Endothelial cell of umbilical vein (primary cell): ENCODE data around the gene IGSF3. TPM values are rescaled to one million over a fixed set of nuclear protein-coding genes. Genes with fewer than 3 reads are reported as not detected.

Experiments
- BruUV-seq: library from RNA; stranded (reverse); fragments of 400-500 nt; replicated peaks from 2 replicates; lab custom pipeline; 2021; lab: Mats Ljungman, UMichigan
- CTCF ChIA-PET: fragments of 300-600, 350-600 bp; sonication (Branson Sonifier 250); formaldehyde crosslinking; loops from one replicate; lab custom pipeline; 2021; ENCODE audit warnings: antibody characterized with exemption, inconsistent platforms; lab: Charles Lee
- POLR2A ChIA-PET: fragments of 300-600, 350-600 bp; sonication (Branson Sonifier 250); formaldehyde crosslinking; loops from one replicate; lab custom pipeline; 2021; ENCODE audit warnings: antibody characterized with exemption, inconsistent platforms; lab: Charles Lee
- DNase-seq: peaks from one replicate; pipeline ENCODE4 v3.0.0-alpha.2; 2011; ENCODE audit warnings: low read depth, low spot score
- FAIRE-seq: peaks from 2 replicates; lab custom pipeline; 2011; peaks lifted over from hg19 to GRCh38; lab: Jason Lieb, UNC
- H2AFZ ChIP-seq: 2 replicates; pipeline ENCODE4 v1.6.0; 2012; ENCODE audit warnings: low read depth, low read length, control low read depth, inconsistent platforms
- H3K27ac ChIP-seq: 2 replicates; pipeline ENCODE4 v1.5.1; 2011; ENCODE audit warnings: low read depth, mild to moderate bottlenecking, control low read depth, low read length, moderate library complexity; ENCODE audit not compliant: insufficient read depth
- H3K27me3 ChIP-seq, 2 experiments: 2 replicates each; pipeline versions ENCODE4 v1.6.0 to v1.6.1; 2011; ENCODE audit warnings: low read length in 2 of 2, mixed read lengths in 1 of 2; ENCODE audit not compliant: control insufficient read depth in 2 of 2, insufficient read depth in 2 of 2
- H3K36me3 ChIP-seq, 2 experiments: 2 replicates in 1 of 2; 3 replicates in 1 of 2; pipeline ENCODE4 v1.5.1; 2011; ENCODE audit warnings: low read length in 2 of 2, mild to moderate bottlenecking in 1 of 2, moderate library complexity in 1 of 2; ENCODE audit not compliant: control insufficient read depth in 2 of 2, insufficient read depth in 2 of 2; ENCODE audit errors: extremely low read depth in 1 of 2
- H3K4me1 ChIP-seq: 3 replicates; pipeline ENCODE4 v1.5.1; 2011; ENCODE audit warnings: mild to moderate bottlenecking, low read length; ENCODE audit not compliant: control insufficient read depth, insufficient read depth; ENCODE audit errors: extremely low read depth
- H3K4me2 ChIP-seq: 2 replicates; pipeline ENCODE4 v1.6.1; 2011; ENCODE audit warnings: low read length, control low read depth, mixed read lengths; ENCODE audit not compliant: insufficient read depth
- H3K4me3 ChIP-seq, 3 experiments: fragments of 200-600 bp in 1 of 3; sonication (generic), shearing (Covaris generic) in 1 of 3; replicated peaks in 1 of 3; 2 replicates each; pipeline ENCODE4 v1.5.1; 2011 to 2016; ENCODE audit warnings: control low read depth in 3 of 3, low read length in 3 of 3, mild to moderate bottlenecking in 2 of 3, inconsistent platforms in 1 of 3, low read depth in 1 of 3, moderate library complexity in 1 of 3; ENCODE audit not compliant: insufficient read depth in 1 of 3
- H3K79me2 ChIP-seq: 2 replicates; pipeline ENCODE4 v1.6.0; 2012; ENCODE audit warnings: low read length, inconsistent platforms; ENCODE audit not compliant: control insufficient read depth, insufficient read depth
- H3K9ac ChIP-seq: replicated peaks from 2 replicates; pipeline ENCODE3; 2011; ENCODE audit warnings: low read length, control low read depth; ENCODE audit not compliant: insufficient read depth; ENCODE audit errors: extremely low read depth
- H3K9me1 ChIP-seq: replicated peaks from 3 replicates; pipeline ENCODE4 v1.6.0; 2011; ENCODE audit warnings: mild to moderate bottlenecking, low read length; ENCODE audit not compliant: control insufficient read depth, insufficient read depth; ENCODE audit errors: extremely low read depth
- H3K9me3 ChIP-seq: replicated peaks from 2 replicates; pipeline ENCODE4 v1.5.1; 2012; ENCODE audit warnings: low read length, inconsistent platforms; ENCODE audit not compliant: control insufficient read depth, insufficient read depth
- H4K20me1 ChIP-seq: replicated peaks from 2 replicates; pipeline ENCODE3; 2011; ENCODE audit warnings: mild to moderate bottlenecking, low read length; ENCODE audit not compliant: control insufficient read depth, insufficient read depth; ENCODE audit errors: extremely low read depth
- EZH2 ChIP-seq: IDR thresholded peaks from 2 replicates; pipeline ENCODE4 v1.6.1; 2012; ENCODE audit warnings: borderline replicate concordance, low read depth, mild to moderate bottlenecking, moderate library complexity, low read length, inconsistent platforms; ENCODE audit not compliant: severe bottlenecking
- FOS ChIP-seq: IDR thresholded peaks from 2 replicates; pipeline ENCODE4 v1.6.1; 2011; ENCODE audit warnings: mild to moderate bottlenecking, low read length, moderate library complexity, borderline replicate concordance; ENCODE audit not compliant: insufficient read depth
- GATA2 ChIP-seq: IDR thresholded peaks from 2 replicates; pipeline ENCODE4 v1.7.0; 2011; ENCODE audit warnings: low read depth, mild to moderate bottlenecking, moderate library complexity, mixed read lengths, low read length; ENCODE audit not compliant: insufficient read length, insufficient read depth
- JUN ChIP-seq: IDR thresholded peaks from 2 replicates; pipeline ENCODE4 v1.6.1; 2011; ENCODE audit warnings: borderline replicate concordance, low read depth; ENCODE audit not compliant: insufficient read length, insufficient read depth
- MYC ChIP-seq: IDR thresholded peaks from one replicate; pipeline ENCODE4 v1.6.1; 2011; ENCODE audit warnings: mild to moderate bottlenecking, low read depth, low read length
- POLR2A ChIP-seq: IDR thresholded peaks from 2 replicates; pipeline ENCODE4 v1.6.1; 2012; ENCODE audit warnings: low read depth, mild to moderate bottlenecking, control low read depth, low read length
- POLR2AphosphoS5 ChIP-seq: IDR thresholded peaks from 2 replicates; pipeline ENCODE4 v1.6.1; 2012; ENCODE audit warnings: low read depth, mild to moderate bottlenecking, control low read depth, low read length, moderate library complexity; ENCODE audit not compliant: insufficient read depth
- dilution Hi-C: fragments of 300-500 bp; cut with MboI; formaldehyde crosslinking; loops from one replicate; pipeline ENCODE4 v1.15.0; 2019; ENCODE audit warnings: low sequenced_read_pairs; ENCODE audit not compliant: extremely low pct_ligation_motif_present
- intact Hi-C: fragments of 100-400 bp; cut with micrococcal nuclease; formaldehyde crosslinking; loops from one replicate; pipeline ENCODE4 v1.10.0; 2022
- polyA plus RNA-seq, 4 experiments: library from polyadenylated mRNA; depleted of rRNA in 3 of 4; stranded (reverse) in 3 of 4; unstranded in 1 of 4; fragments of >200 nt; gene quantifications; 2 replicates each; pipeline versions ENCODE4 v1.2.1 to v1.2.3, GENCODE V29; 2011 to 2012; ENCODE audit warnings: missing spikeins in 1 of 4
- total RNA-seq: library from RNA; stranded (reverse); gene quantifications from 2 replicates; pipeline ENCODE4 v1.2.3, GENCODE V29; 2021
- TF ChIP-seq, protein P1 (sequence below), 2 donors: IDR thresholded peaks; 1 replicate in 1 of 2; 2 replicates in 1 of 2; pipeline ENCODE4 v1.5.1; 2011; ENCODE audit warnings: low read length in 2 of 2, mild to moderate bottlenecking in 2 of 2, moderate library complexity in 2 of 2, control low read depth in 1 of 2, inconsistent platforms in 1 of 2, low read depth in 1 of 2; ENCODE audit not compliant: insufficient read depth in 1 of 2; ENCODE audit errors: extremely low read depth in 1 of 2
- TF ChIP-seq, protein P2 (sequence below): IDR thresholded peaks from 2 replicates; pipeline ENCODE4 v1.6.1; 2011; ENCODE audit not compliant: insufficient read depth, insufficient read length

Gene IGSF3
- total and polyA plus RNA-seq, 2 donors (not counting 3 experiments of a cell fraction or from before 2014, with no cell fraction given) = 0.63 to 2.2 TPM

DNA sequence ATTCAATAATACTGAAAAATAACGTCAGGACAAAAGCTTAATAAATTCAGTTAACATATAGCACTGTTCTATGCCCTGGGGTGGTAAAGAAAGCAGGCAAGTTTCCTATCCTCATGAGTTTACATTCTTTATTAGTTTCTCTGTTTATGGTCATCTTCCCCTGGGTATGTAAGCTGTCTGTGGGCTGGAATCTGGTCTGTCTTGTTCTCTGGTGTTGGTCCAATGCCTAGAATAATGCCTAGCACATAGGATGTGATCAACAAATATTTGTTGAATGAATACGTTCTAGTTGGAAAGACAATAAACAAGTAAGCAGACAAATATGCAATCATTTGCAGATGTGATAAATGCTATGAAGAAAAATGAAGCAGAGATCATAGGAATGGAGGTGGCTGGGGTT lies 7.2 kb upstream of the IGSF3 start:
- no peak overlapping the region for H2AFZ ChIP-seq
- H3K79me2 ChIP-seq = no peaks in the 10 kb centered on the region
- BruUV-seq = no TSS peak
- TF ChIP-seq, protein P1, sequence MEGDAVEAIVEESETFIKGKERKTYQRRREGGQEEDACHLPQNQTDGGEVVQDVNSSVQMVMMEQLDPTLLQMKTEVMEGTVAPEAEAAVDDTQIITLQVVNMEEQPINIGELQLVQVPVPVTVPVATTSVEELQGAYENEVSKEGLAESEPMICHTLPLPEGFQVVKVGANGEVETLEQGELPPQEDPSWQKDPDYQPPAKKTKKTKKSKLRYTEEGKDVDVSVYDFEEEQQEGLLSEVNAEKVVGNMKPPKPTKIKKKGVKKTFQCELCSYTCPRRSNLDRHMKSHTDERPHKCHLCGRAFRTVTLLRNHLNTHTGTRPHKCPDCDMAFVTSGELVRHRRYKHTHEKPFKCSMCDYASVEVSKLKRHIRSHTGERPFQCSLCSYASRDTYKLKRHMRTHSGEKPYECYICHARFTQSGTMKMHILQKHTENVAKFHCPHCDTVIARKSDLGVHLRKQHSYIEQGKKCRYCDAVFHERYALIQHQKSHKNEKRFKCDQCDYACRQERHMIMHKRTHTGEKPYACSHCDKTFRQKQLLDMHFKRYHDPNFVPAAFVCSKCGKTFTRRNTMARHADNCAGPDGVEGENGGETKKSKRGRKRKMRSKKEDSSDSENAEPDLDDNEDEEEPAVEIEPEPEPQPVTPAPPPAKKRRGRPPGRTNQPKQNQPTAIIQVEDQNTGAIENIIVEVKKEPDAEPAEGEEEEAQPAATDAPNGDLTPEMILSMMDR (IDR thresholded peaks at IDR 0.05; ENCODE audit: extremely low read depth in 1 of 2, insufficient read depth in 1 of 2, low read depth in 1 of 2, low read length in 2 of 2) = no peak
- TF ChIP-seq POLR2A (no peak), EZH2 (no peak), JUN (no peak), POLR2AphosphoS5 (no peak), MYC (no peak), GATA2 (no peak), FOS (no peak)
- TF ChIP-seq, protein P2, sequence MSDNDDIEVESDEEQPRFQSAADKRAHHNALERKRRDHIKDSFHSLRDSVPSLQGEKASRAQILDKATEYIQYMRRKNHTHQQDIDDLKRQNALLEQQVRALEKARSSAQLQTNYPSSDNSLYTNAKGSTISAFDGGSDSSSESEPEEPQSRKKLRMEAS = no peak
- no peak for FAIRE-seq
- H3K4me3 ChIP-seq = no peak overlapping the region
- no peak overlapping the region for H3K27ac ChIP-seq
- dilution Hi-C loops = no loop called here
- POLR2A ChIA-PET = no interaction called here
- H3K9me3 ChIP-seq = no peaks in the 10 kb centered on the region
- intact Hi-C loops = no loop called here
- H4K20me1 ChIP-seq = no peaks in the 10 kb centered on the region
- no peaks in the 10 kb centered on the region for H3K36me3 ChIP-seq
- CTCF ChIA-PET = no interaction called here
- H3K4me2 ChIP-seq = no peak overlapping the region
- no peak overlapping the region for H3K9ac ChIP-seq
- H3K4me1 ChIP-seq = no peaks in the 10 kb centered on the region
- H3K9me1 ChIP-seq = no peaks in the 10 kb centered on the region
- DNase-seq = no peak
- peaks cover 0 to 7% of the 10 kb centered on the region in 2 experiments for H3K27me3 ChIP-seq
